Left lung (tissue), 10 donors: Measurements from ENCODE around the gene RPL15. TPM values are rescaled to one million over a fixed set of nuclear protein-coding genes. Genes with fewer than 3 reads are reported as not detected.
"Not testable (repeated sequence)": the region's sequence is repeated elsewhere in the genome, so short reads cannot be mapped to it uniquely, and the experiment has no call there.

ENCODE experiments used
- ATAC-seq: fragments of 200-7000 bp; cut with Tn5 transposase; one replicate; pipeline ENCODE4 v1.9.1; 2020; ENCODE audit warnings: moderate library complexity
- DNase-seq, 4 donors: peaks; one replicate each; pipeline ENCODE4 v3.0.0-alpha.2; 2013 to 2020
- H3K27ac ChIP-seq, 2 donors: fragments of 200-600 bp; sonication (generic) in 1 of 2; one replicate each; pipeline versions ENCODE4 v1.5.0 to v1.8.0; 2020 to 2021
- H3K27me3 ChIP-seq, 2 donors: fragments of 200-600 bp; sonication (generic) in 1 of 2; one replicate each; pipeline versions ENCODE4 v1.5.0 to v1.8.0; 2020 to 2021
- H3K36me3 ChIP-seq, 2 donors: fragments of 200-600 bp; sonication (generic) in 1 of 2; one replicate each; pipeline versions ENCODE4 v1.5.0 to v1.8.0; 2020 to 2021
- H3K4me1 ChIP-seq, 2 donors: fragments of 200-600 bp; one replicate each; pipeline ENCODE4 v1.8.0; 2021
- H3K4me3 ChIP-seq, 2 donors: fragments of 200-600 bp; sonication (generic) in 1 of 2; one replicate each; pipeline versions ENCODE4 v1.5.0 to v1.8.0; 2020 to 2021; ENCODE audit warnings: mild to moderate bottlenecking in 1 of 2
- H3K9me3 ChIP-seq, 2 donors: fragments of 200-600 bp; sonication (generic) in 1 of 2; one replicate each; pipeline versions ENCODE4 v1.5.0 to v1.8.0; 2020 to 2021
- intact Hi-C, 2 donors: fragments of 100-400 bp; cut with DNase I; formaldehyde crosslinking; loops; one replicate each; pipeline versions ENCODE4 v1.11.2 to v1.14.2; 2022
- polyA plus RNA-seq, 6 donors: library from polyadenylated mRNA; unstranded; fragments of 120-200 nt; gene quantifications; one replicate each; pipeline ENCODE4 v1.2.1, GENCODE V29; 2013; ENCODE audit not compliant: insufficient read length in 6 of 6
- total RNA-seq, 2 donors: library from RNA; stranded (reverse); fragmentation: NEBNext Ultra II Directional; extraction: Animal tissue kit (Norgen Biotek cat#: 25700); gene quantifications; one replicate each; pipeline ENCODE4 v1.2.1, GENCODE V29; 2021
- TF ChIP-seq, protein P1 (sequence below), 2 donors: fragments of 200-600 bp; sonication (generic) in 1 of 2; IDR thresholded peaks; one replicate each; pipeline versions ENCODE4 v1.5.0 to v1.8.0; 2021; ENCODE audit warnings: antibody characterized with exemption in 2 of 2
- donor health status: DM: no; HTN: yes; CAD: no.
- donor health status: DM: no; HTN: no; CAD: no.

The RPL15 gene
- total and polyA plus RNA-seq, 8 donors = 1,425 to 3,061 (median 2,779) TPM

DNA sequence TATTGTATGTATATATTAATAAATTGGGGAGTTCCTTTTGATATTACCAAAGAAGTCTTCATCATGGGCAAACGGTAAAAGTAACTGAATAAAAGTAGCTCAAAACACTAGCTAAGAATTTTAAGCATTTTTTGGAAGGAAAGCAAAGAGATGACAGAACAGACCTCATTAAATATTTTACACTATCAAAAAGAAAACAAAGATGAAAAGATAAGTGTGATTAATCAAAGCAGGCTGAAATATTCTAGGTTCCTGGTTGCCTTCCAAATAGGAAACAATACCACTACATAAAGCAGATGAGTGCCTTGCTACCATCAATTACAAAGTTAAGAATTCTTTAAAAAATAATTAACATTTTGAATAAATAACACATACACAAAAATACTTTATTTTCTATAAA is 3.8 kb upstream of the RPL15 start:
- ATAC-seq = no peak
- Histone ChIP-seq H3K36me3 (peaks cover 0 to 27% of the 10 kb centered on the region in 2 donors), H3K27me3 (no peaks in the 10 kb centered on the region), H3K4me1 (peaks cover 6 to 21% of the 10 kb centered on the region in 2 donors), H3K27ac (no peak overlapping the region), H3K4me3 (no peak overlapping the region), H3K9me3 (no peaks in the 10 kb centered on the region)
- no peak for DNase-seq
- TF ChIP-seq, protein P1, sequence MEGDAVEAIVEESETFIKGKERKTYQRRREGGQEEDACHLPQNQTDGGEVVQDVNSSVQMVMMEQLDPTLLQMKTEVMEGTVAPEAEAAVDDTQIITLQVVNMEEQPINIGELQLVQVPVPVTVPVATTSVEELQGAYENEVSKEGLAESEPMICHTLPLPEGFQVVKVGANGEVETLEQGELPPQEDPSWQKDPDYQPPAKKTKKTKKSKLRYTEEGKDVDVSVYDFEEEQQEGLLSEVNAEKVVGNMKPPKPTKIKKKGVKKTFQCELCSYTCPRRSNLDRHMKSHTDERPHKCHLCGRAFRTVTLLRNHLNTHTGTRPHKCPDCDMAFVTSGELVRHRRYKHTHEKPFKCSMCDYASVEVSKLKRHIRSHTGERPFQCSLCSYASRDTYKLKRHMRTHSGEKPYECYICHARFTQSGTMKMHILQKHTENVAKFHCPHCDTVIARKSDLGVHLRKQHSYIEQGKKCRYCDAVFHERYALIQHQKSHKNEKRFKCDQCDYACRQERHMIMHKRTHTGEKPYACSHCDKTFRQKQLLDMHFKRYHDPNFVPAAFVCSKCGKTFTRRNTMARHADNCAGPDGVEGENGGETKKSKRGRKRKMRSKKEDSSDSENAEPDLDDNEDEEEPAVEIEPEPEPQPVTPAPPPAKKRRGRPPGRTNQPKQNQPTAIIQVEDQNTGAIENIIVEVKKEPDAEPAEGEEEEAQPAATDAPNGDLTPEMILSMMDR (IDR thresholded peaks at IDR 0.05) = no peak
- intact Hi-C loops = no loop called here

DNA sequence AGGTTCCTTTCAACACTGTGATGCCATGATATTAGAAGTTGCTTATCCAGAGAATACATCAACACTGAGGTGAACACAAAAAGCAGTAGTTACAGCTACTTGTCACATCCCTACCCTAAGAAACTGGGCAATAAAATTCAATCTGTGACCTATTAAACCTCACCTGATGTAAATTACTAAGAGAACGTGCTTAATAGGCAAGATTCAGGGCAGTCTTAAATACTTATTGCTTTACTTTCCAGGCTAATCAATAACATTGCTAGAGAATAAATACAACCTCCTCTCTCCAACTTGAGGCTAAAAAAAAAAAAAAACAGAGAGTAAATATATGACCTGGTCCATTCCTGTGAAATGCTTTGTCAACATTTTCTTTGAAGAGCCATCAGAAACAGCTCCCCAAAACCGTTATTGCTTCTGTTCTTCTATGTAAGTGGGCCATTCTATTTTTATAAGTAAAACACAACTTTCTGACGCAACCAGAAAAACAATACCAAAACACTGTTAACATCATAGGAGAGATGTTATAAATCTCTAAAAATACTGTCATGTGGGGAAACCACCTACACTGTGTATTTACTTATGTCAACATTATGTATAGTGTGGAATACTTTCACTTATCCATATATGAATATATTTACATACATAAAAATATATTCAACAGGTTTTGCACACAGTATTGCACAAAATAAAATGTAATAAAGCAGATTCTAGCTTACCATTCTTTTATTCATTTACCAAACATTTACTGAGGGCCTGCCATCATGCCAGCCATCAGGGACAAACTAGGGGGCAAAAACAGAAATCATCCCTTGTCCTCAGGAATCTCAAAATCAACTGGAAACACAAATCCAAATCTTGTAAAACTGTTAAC is 2.8 kb upstream of the RPL15 start:
- Histone ChIP-seq H3K9me3 (no peaks in the 10 kb centered on the region), H3K27me3 (no peaks in the 10 kb centered on the region), H3K4me1 (peaks cover 14 to 30% of the 10 kb centered on the region in 2 donors), H3K27ac (no peak overlapping the region), H3K4me3 (no peak overlapping the region), H3K36me3 (peaks cover 0 to 31% of the 10 kb centered on the region in 2 donors)
- TF ChIP-seq, protein P1 (IDR thresholded peaks at IDR 0.05) = no peak
- intact Hi-C loops = no loop called here
- ATAC-seq (no peak), DNase-seq (no peak)

DNA sequence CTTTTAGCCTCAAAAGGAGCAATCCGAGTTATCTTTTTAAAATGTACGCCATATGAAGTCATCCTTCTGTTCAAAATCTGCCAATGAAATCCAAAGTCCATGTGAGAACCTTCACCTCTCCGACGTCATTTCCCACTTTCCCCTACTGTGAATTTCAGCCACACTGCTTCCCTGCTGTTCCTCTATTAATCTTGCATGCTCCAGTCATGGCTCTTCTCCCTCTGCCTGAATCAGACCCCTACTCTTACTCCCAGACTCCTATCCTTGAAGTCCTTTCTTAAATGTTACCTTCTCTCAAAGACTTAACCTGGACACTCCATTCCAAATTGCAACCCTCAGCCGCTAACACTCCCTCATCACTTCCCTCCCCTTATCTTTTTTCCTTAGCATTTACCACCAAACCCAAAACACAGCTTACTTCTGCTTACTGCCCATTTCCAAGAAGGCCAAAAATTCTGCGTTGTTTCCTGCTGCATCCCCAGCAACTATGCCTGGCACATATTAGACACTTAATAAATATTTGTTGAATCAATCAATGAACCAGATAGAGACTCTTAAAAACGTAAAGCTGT is 1.3 kb upstream of the RPL15 start:
- DNase-seq = peak in 2 of 4 donors; percentile 16 to 18

DNA sequence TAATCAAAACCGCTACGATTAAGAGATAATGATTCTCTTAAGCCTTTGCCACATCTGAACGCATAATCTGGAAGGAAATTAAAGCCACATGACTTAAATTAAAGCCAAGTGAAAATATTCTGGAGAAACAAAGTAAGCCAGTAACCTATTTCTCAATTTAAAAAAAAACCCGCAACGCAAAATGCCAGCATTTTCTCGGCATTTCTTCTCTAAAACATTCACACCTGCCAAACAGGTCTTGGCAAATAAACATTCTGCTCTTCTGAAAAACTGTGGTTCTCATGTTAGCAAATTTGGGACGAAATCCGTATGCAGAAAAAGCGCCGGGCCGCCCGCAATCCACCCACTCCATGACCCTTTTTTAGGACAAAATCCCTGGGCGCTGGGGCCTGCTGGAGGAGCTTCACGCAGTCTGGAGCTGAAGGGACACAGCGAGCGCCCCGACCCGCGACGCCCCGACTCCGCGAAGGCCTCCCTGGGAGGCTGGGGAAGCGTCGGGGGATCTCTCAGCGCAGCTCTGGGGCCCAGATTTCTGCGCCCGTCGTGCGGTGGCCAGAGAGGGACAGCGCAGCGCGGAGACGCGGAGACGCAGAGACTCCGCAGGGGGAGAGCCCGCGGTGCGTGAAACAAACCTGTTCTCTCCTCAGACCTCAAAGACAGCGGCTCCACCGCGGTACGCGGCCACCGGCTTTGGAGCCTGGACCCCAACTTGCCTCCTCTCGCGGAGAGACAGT is 613 bp upstream of the RPL15 start:
- no peaks in the 10 kb centered on the region for H3K9me3 ChIP-seq
- H3K4me1 ChIP-seq = peaks cover 14 to 42% of the 10 kb centered on the region in 2 donors
- TF ChIP-seq, protein P1 (IDR thresholded peaks at IDR 0.05) = no peak
- DNase-seq (no peak), ATAC-seq (peak; percentile 63)
- no peaks in the 10 kb centered on the region for H3K27me3 ChIP-seq
- peaks cover 0 to 35% of the 10 kb centered on the region in 2 donors for H3K36me3 ChIP-seq
- H3K27ac ChIP-seq = peak overlapping the region; percentile 94
- H3K4me3 ChIP-seq = peak overlapping the region; percentile 63 to 86
- intact Hi-C loops = no loop called here

More for the DNA sequence above, 1.3 kb upstream of the RPL15 start:
- Histone ChIP-seq H3K27ac (peak overlapping the region in 1 of 2 donors; percentile 94), H3K9me3 (no peaks in the 10 kb centered on the region), H3K27me3 (no peaks in the 10 kb centered on the region), H3K36me3 (peaks cover 0 to 33% of the 10 kb centered on the region in 2 donors), H3K4me3 (peak overlapping the region; percentile 63 to 86), H3K4me1 (peaks cover 14 to 42% of the 10 kb centered on the region in 2 donors)
- TF ChIP-seq, protein P1 (IDR thresholded peaks at IDR 0.05) = no peak
- ATAC-seq = no peak
- intact Hi-C loops = no loop called here

DNA sequence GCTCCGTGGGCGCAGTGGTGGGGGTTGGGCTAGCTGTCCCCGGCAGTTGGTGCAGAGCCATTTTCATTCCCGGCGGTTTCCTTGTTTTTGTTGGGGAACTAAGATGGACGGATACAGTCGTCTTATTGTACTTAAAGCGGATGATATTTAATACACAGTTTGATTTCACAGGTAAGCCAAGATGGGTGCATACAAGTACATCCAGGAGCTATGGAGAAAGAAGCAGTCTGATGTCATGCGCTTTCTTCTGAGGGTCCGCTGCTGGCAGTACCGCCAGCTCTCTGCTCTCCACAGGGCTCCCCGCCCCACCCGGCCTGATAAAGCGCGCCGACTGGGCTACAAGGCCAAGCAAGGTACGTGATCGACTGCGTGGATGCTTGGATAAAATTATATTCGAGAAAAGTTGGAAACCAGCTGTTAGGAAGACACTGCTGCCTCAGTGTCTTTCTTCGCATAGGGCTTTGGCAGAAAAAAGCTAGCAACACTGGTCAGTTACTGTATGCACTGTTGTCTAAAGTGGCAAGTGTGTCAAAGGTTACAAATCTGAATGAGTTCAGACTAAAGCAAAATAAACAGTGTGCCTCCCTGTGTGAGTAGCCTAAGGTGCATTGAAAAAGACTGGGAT is 859 bp downstream of the RPL15 start:
- peaks cover 0 to 50% of the 10 kb centered on the region in 2 donors for H3K36me3 ChIP-seq
- H3K9me3 ChIP-seq, H3K27me3 ChIP-seq, intact Hi-C loops: not testable (repeated sequence)
- peak overlapping the region; percentile 94 for H3K27ac ChIP-seq
- ATAC-seq (peak; percentile 72), DNase-seq (peak in 1 of 4 donors; percentile 70)
- H3K4me1 ChIP-seq = peaks cover 14 to 42% of the 10 kb centered on the region in 2 donors
- H3K4me3 ChIP-seq = peak overlapping the region; percentile 63 to 86

DNA sequence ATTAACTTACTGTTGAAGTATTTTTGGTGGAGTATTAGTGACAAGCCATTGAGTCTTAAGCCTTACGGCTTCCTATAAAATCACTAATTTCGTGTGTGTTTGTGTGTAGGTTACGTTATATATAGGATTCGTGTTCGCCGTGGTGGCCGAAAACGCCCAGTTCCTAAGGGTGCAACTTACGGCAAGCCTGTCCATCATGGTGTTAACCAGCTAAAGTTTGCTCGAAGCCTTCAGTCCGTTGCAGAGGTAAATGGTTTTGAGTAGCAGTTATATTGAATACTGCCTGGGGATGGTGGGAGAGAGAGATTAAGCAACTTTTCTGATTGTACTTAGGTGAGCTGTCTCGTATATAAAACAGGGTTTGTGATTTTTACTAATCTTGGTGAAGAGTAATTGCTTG is 1.4 kb downstream of the RPL15 start:
- H3K27me3 ChIP-seq, DNase-seq, intact Hi-C loops, H3K9me3 ChIP-seq, ATAC-seq: not testable (repeated sequence)
- peaks cover 0 to 51% of the 10 kb centered on the region in 2 donors for H3K36me3 ChIP-seq
- H3K4me1 ChIP-seq = peaks cover 14 to 42% of the 10 kb centered on the region in 2 donors
- peak overlapping the region in 1 of 2 donors; percentile 94 for H3K27ac ChIP-seq
- peak overlapping the region; percentile 63 to 86 for H3K4me3 ChIP-seq
